Mucosa of rectum (tissue), 2 donors: ENCODE measurements around the gene SMPD3.

Experiments used
- H3K27ac ChIP-seq, 2 donors: one replicate each; pipeline ENCODE4 v1.7.0; 2013; ENCODE audit warnings: inconsistent platforms in 2 of 2, low read depth in 2 of 2, low read length in 2 of 2
- H3K27me3 ChIP-seq, 2 donors: one replicate each; pipeline ENCODE4 v1.7.0; 2013; ENCODE audit warnings: low read length in 2 of 2; ENCODE audit not compliant: control insufficient read depth in 2 of 2, insufficient read depth in 2 of 2
- H3K36me3 ChIP-seq, 2 donors: one replicate each; pipeline ENCODE4 v1.7.0; 2013; ENCODE audit warnings: low read length in 2 of 2; ENCODE audit not compliant: control insufficient read depth in 2 of 2, insufficient read depth in 2 of 2
- H3K4me1 ChIP-seq, 2 donors: one replicate each; pipeline ENCODE4 v1.7.0; 2013; ENCODE audit warnings: low read length in 2 of 2, mild to moderate bottlenecking in 1 of 2; ENCODE audit not compliant: control insufficient read depth in 2 of 2, insufficient read depth in 2 of 2
- H3K4me3 ChIP-seq, 2 donors: one replicate each; pipeline ENCODE4 v1.7.0; 2013; ENCODE audit warnings: low read length in 2 of 2
- H3K9ac ChIP-seq, 2 donors: one replicate each; pipeline ENCODE4 v1.7.0; 2013; ENCODE audit warnings: low read length in 2 of 2, low read depth in 1 of 2, mild to moderate bottlenecking in 1 of 2
- H3K9me3 ChIP-seq, 2 donors: one replicate each; pipeline ENCODE4 v1.7.0; 2013; ENCODE audit warnings: low read length in 2 of 2; ENCODE audit not compliant: control insufficient read depth in 2 of 2
- donor health status: healthy.
- donor health status: Normal muscosa, but diverticular disease.

The SMPD3 gene

GRCh38 chr16:68372381-68372720 is 76.0 kb downstream of the SMPD3 start:
- H3K27ac ChIP-seq, result no peak overlapping the region
- H3K9me3 ChIP-seq, result no peaks in the 10 kb centered on the region
- no peaks in the 10 kb centered on the region for H3K27me3 ChIP-seq
- peaks cover 5 to 7% of the 10 kb centered on the region in 2 donors for H3K4me1 ChIP-seq
- peaks cover 5 to 8% of the 10 kb centered on the region in 2 donors for H3K36me3 ChIP-seq
- no peak overlapping the region for H3K4me3 ChIP-seq
- H3K9ac ChIP-seq, result no peak overlapping the region

- H3K27ac ChIP-seq, result no peak overlapping the region
- H3K36me3 ChIP-seq, result peaks cover 5 to 8% of the 10 kb centered on the region in 2 donors
These were observed 76.5 kb downstream of the SMPD3 start for GRCh38 chr16:68371706-68372380.

GRCh38 chr16:68371276-68371651 is 77.0 kb downstream of the SMPD3 start:
- Histone ChIP-seq H3K27me3 (no peaks in the 10 kb centered on the region), H3K9me3 (no peaks in the 10 kb centered on the region), H3K4me3 (no peak overlapping the region), H3K9ac (no peak overlapping the region), H3K36me3 (peaks cover 5 to 8% of the 10 kb centered on the region in 2 donors), H3K4me1 (peaks cover 5 to 7% of the 10 kb centered on the region in 2 donors), H3K27ac (no peak overlapping the region)

More at GRCh38 chr16:68371706-68372380, 76.5 kb downstream of the SMPD3 start:
- no peak overlapping the region for H3K9ac ChIP-seq
- H3K4me1 ChIP-seq, result peaks cover 5 to 7% of the 10 kb centered on the region in 2 donors
- no peak overlapping the region for H3K4me3 ChIP-seq
- H3K9me3 ChIP-seq, result no peaks in the 10 kb centered on the region
- no peaks in the 10 kb centered on the region for H3K27me3 ChIP-seq

GRCh38 chr16:68370581-68371275 is 77.6 kb downstream of the SMPD3 start:
- Histone ChIP-seq H3K27ac (no peak overlapping the region), H3K27me3 (no peaks in the 10 kb centered on the region), H3K36me3 (peaks cover 5 to 8% of the 10 kb centered on the region in 2 donors), H3K9me3 (no peaks in the 10 kb centered on the region), H3K9ac (no peak overlapping the region), H3K4me3 (no peak overlapping the region), H3K4me1 (peaks cover 5 to 7% of the 10 kb centered on the region in 2 donors)

- Histone ChIP-seq H3K27me3 (no peaks in the 10 kb centered on the region), H3K36me3 (peaks cover 7 to 9% of the 10 kb centered on the region in 2 donors), H3K9me3 (no peaks in the 10 kb centered on the region), H3K4me1 (peaks cover 5 to 7% of the 10 kb centered on the region in 2 donors), H3K27ac (peak overlapping the region in 1 of 2 donors; percentile 61), H3K4me3 (peak overlapping the region in 1 of 2 donors; percentile 5), H3K9ac (no peak overlapping the region)
These were observed 78.4 kb downstream of the SMPD3 start for GRCh38 chr16:68369697-68370580.

- H3K9ac ChIP-seq, result no peak overlapping the region
- peak overlapping the region in 1 of 2 donors; percentile 61 for H3K27ac ChIP-seq
- H3K9me3 ChIP-seq, result no peaks in the 10 kb centered on the region
These were observed 79.1 kb downstream of the SMPD3 start for GRCh38 chr16:68369168-68369567.

GRCh38 chr16:68368301-68368888 is 79.9 kb downstream of the SMPD3 start:
- Histone ChIP-seq H3K9ac (no peak overlapping the region), H3K36me3 (peaks cover 17 to 20% of the 10 kb centered on the region in 2 donors), H3K9me3 (no peaks in the 10 kb centered on the region), H3K4me1 (peaks cover 7 to 10% of the 10 kb centered on the region in 2 donors), H3K4me3 (no peak overlapping the region), H3K27ac (peak overlapping the region in 1 of 2 donors; percentile 38), H3K27me3 (no peaks in the 10 kb centered on the region)

More at GRCh38 chr16:68369168-68369567, 79.1 kb downstream of the SMPD3 start:
- Histone ChIP-seq H3K4me3 (no peak overlapping the region), H3K27me3 (no peaks in the 10 kb centered on the region), H3K4me1 (peaks cover 7 to 10% of the 10 kb centered on the region in 2 donors), H3K36me3 (peaks cover 11 to 14% of the 10 kb centered on the region in 2 donors)

GRCh38 chr16:68367891-68368290 is 80.4 kb downstream of the SMPD3 start:
- Histone ChIP-seq H3K27ac (no peak overlapping the region), H3K9ac (no peak overlapping the region), H3K4me1 (peaks cover 7 to 10% of the 10 kb centered on the region in 2 donors), H3K9me3 (no peaks in the 10 kb centered on the region), H3K27me3 (no peaks in the 10 kb centered on the region), H3K4me3 (no peak overlapping the region), H3K36me3 (peaks cover 20 to 23% of the 10 kb centered on the region in 2 donors)

GRCh38 chr16:68367440-68367839 is 80.9 kb downstream of the SMPD3 start:
- peaks cover 7 to 10% of the 10 kb centered on the region in 2 donors for H3K4me1 ChIP-seq

More at GRCh38 chr16:68367440-68367839, 80.9 kb downstream of the SMPD3 start:
- peaks cover 22 to 25% of the 10 kb centered on the region in 2 donors for H3K36me3 ChIP-seq
- H3K9me3 ChIP-seq, result no peaks in the 10 kb centered on the region
- no peak overlapping the region for H3K27ac ChIP-seq
- H3K4me3 ChIP-seq, result no peak overlapping the region
- H3K9ac ChIP-seq, result no peak overlapping the region
- no peaks in the 10 kb centered on the region for H3K27me3 ChIP-seq
